ENCODE results near the gene SYDE2.
A peak's percentile ranks its signal among the peaks of the same experiment; 100 is the strongest.

The SYDE2 gene

DNA sequence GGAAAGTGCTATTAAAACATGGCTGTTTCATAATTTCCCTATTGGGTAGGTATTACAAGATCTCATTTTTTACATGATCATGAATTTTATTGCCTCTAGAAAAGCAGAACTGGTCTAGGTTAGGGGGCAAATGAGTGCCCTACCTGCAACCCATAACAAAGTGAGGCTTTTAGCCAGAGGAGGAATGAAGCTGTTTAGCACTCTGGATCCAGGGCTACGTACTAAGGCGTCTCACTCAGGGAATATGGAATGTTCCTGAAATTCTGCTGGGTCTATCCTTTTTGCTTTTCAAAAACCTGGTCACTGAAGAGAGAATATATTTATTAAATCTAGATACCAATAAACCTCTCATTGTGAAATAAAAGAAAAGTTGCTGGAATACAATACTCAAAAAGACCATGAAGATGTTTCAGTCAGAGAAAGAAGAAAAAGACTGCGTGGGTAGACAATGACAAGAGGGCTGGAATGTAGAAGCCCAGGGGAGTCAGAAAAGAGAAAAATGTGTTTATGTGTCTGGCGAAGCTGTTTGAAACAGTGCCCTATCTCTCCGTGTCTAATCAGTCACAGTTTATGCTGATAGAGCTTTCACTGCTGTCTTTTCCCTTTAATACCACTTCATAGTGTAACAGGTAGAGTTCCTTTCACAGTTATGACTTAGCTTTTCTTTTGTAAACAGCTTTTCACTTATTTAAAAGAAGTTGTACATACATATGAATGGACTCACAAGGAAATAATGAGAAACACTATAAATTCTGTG is 25.0 kb upstream of the SYDE2 start:
- no peak overlapping the region for H3K4me3 ChIP-seq (ENCODE audit: low read length)
- DNase-seq (ENCODE audit: low read depth) = no peak
- TF ChIP-seq, protein P1, sequence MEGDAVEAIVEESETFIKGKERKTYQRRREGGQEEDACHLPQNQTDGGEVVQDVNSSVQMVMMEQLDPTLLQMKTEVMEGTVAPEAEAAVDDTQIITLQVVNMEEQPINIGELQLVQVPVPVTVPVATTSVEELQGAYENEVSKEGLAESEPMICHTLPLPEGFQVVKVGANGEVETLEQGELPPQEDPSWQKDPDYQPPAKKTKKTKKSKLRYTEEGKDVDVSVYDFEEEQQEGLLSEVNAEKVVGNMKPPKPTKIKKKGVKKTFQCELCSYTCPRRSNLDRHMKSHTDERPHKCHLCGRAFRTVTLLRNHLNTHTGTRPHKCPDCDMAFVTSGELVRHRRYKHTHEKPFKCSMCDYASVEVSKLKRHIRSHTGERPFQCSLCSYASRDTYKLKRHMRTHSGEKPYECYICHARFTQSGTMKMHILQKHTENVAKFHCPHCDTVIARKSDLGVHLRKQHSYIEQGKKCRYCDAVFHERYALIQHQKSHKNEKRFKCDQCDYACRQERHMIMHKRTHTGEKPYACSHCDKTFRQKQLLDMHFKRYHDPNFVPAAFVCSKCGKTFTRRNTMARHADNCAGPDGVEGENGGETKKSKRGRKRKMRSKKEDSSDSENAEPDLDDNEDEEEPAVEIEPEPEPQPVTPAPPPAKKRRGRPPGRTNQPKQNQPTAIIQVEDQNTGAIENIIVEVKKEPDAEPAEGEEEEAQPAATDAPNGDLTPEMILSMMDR (IDR thresholded peaks at IDR 0.05; ENCODE audit: insufficient read depth, low read depth, low read length, missing control alignments) = no peak

DNA sequence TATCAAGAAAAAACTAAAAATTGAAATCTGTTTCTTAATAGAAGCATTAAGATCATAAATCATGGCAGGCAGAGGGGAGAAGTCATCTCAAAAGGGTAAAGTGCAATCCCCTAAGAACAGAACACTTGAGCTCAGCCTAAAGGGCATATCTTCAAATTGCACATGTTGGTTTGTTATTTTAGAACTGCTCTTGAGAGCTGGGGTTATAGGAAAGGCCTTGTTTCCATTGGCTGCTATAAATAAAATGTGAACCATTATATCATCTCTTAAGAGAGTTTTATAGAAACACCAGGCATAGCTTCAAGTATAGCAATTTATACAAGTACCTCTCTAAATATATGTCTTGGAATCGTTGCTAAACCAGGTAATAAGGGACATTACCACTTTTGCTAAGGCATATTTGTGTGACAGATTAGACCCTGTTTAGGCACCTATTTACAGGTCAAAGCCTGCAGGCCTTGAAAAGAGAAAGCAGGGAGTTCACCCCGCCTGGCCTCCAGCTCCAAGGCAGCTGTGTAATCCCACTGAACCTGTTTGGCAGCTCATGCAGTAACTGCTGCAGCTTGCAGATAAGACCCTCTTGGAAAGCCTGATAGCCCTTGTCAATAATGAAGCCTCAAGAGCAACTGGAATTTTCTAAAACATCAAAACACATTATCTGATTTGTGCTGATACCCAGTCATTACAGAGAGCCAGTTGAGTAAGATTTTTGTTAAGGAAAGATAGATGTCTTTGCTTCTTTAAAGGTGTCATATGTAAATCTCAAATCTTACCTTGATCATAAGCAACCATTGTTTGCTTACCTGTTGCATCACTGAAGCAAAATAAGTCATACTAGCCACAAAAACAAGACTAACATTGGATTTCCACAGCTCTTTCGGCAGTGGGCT is 24.2 kb upstream of the SYDE2 start:
- DNase-seq (ENCODE audit: low read depth) = peak; percentile 88
- TF ChIP-seq, protein P1 (IDR thresholded peaks at IDR 0.05; ENCODE audit: insufficient read depth, low read depth, low read length, missing control alignments) = no peak
- no peak overlapping the region for H3K4me3 ChIP-seq (ENCODE audit: low read length)

DNA sequence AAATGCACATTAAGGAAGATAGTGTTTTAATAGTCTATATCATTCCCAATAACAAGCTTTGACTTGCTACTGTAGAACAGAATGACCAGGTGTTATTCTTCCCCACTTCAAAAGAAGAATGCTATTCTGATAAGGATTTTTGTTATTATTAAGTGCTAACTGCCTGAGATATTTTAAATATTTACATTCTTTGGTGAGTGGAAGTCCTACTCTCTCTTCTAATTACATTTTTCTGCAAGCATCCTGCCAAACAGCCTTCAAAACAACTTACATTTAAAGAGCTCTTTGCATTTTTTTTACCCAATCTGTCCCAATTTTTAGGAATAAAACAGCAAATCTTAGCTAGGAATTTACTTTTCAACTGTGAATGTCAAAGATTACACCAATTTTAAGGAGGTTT is 23.5 kb upstream of the SYDE2 start:
- TF ChIP-seq, protein P1 (IDR thresholded peaks at IDR 0.05; ENCODE audit: insufficient read depth, low read depth, low read length, missing control alignments) = no peak
- no peak for DNase-seq (ENCODE audit: low read depth)

GRCh38 chr1:85223334-85223733 is 22.5 kb upstream of the SYDE2 start:
- DNase-seq (ENCODE audit: low read depth) = no peak

More for the DNA sequence above, 23.5 kb upstream of the SYDE2 start:
- no peak overlapping the region for H3K4me3 ChIP-seq (ENCODE audit: low read length)

DNA sequence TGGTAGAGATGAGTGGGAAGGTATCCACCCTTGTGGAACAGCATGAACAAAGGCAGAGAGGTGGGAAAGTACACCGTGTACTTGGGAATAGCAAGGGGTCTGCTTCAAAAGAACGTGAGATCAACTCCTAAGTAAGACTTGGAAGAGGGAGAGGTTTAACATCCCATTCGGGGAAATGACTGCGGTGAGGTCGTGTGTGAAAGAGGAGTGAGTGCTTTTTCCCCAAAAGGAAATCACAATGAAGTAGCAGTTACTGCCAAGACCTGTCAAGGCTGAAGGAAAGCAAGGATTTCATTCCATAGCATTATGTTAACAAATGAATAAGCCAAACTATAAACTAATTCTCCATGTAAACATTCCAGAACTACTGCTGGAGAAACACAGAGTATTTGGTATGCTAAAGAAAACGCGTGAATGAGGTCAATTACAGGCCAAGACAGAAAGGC is 20.0 kb upstream of the SYDE2 start:
- TF ChIP-seq, protein P1 (IDR thresholded peaks at IDR 0.05; ENCODE audit: insufficient read depth, low read depth, low read length, missing control alignments) = no peak
- H3K4me3 ChIP-seq (ENCODE audit: low read length) = no peak overlapping the region

More at GRCh38 chr1:85223334-85223733, 22.5 kb upstream of the SYDE2 start:
- no peak overlapping the region for H3K4me3 ChIP-seq (ENCODE audit: low read length)
- TF ChIP-seq, protein P1 (IDR thresholded peaks at IDR 0.05; ENCODE audit: insufficient read depth, low read depth, low read length, missing control alignments) = no peak

DNA sequence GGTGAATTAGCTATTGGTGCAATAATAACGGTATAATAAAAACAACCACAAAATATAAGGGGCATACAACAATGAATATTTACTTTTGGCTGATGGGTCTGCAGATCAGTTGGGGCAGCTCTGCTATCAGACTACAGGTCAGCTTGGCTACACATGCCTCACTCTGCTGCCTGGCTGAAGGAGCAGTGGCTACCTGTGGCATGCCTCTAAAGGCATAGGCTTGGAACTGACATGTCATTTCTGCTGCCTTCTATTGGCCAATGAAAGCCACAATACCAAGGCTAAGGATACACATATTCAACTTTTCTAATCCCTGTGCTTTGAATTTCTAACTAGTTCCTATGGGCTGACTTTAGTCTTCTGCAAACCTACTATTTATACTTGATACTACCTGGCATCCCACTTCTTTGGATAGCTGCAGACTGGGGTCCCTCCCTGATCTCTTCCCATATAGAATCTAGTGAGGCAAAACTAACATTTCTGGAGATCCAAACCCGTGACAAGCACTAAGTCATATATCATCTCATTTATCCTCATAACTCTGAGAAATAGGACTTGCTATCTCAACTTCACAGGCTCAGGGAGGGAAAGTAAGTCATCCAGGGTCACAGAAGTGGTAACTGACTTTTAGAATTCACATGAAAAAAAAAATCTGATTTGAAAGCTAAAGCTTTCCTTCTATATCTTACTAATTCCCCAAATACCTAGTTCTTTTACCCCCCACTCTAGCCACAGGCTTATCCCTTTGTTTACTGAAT is 19.2 kb upstream of the SYDE2 start:
- H3K4me3 ChIP-seq (ENCODE audit: low read length) = no peak overlapping the region
- TF ChIP-seq, protein P1 (IDR thresholded peaks at IDR 0.05; ENCODE audit: insufficient read depth, low read depth, low read length, missing control alignments) = no peak
- no peak for DNase-seq (ENCODE audit: low read depth)

More for the DNA sequence above, 20.0 kb upstream of the SYDE2 start:
- DNase-seq (ENCODE audit: low read depth) = no peak

All from epithelial cell of esophagus (primary cell).